Measurements from ENCODE around the gene PCP4L1.

The PCP4L1 gene

GRCh38 chr1:161218301-161219077 lies 40.1 kb upstream of the PCP4L1 start:
- ATAC-seq (ENCODE audit: insufficient read depth, low read depth) (no peak), DNase-seq (no peak)
- Histone ChIP-seq H3K4me3 (ENCODE audit: low read depth in 1 of 2, low read length in 2 of 2) (no peak overlapping the region), H3K9me3 (ENCODE audit: insufficient read depth, low read length, severe bottlenecking) (no peaks in the 10 kb centered on the region), H3K4me2 (ENCODE audit: insufficient read depth, low read length) (no peak overlapping the region), H3K79me2 (ENCODE audit: insufficient read depth, low read length) (no peaks in the 10 kb centered on the region), H3K4me1 (ENCODE audit: insufficient read depth, low read length) (no peaks in the 10 kb centered on the region), H4K20me1 (ENCODE audit: insufficient read depth, low read length) (no peaks in the 10 kb centered on the region), H2AFZ (ENCODE audit: low read depth, low read length) (peak overlapping the region; percentile 31; the same call in 1 of the 2 replicates), H3K27ac (ENCODE audit: low read length) (no peak overlapping the region), H3K36me3 (ENCODE audit: insufficient read depth, low read length) (peaks cover 15% of the 10 kb centered on the region), H3K27me3 (ENCODE audit: insufficient read depth, low read length, poor library complexity) (no peaks in the 10 kb centered on the region), H3K9ac (ENCODE audit: low read depth, low read length) (no peak overlapping the region)
- no peak for TF ChIP-seq CTCF (IDR thresholded peaks at IDR 0.05; ENCODE audit: borderline replicate concordance, extremely low read depth, low read length, poor library complexity, severe bottlenecking)
- TF ChIP-seq EZH2 (IDR thresholded peaks at IDR 0.05; ENCODE audit: borderline replicate concordance, low read depth, low read length, severe bottlenecking): no peak

- Histone ChIP-seq H3K9ac (ENCODE audit: low read depth, low read length) (no peak overlapping the region), H3K4me1 (ENCODE audit: insufficient read depth, low read length) (no peaks in the 10 kb centered on the region), H3K4me3 (ENCODE audit: low read depth in 1 of 2, low read length in 2 of 2) (no peak overlapping the region), H2AFZ (ENCODE audit: low read depth, low read length) (no peak overlapping the region), H3K27me3 (ENCODE audit: insufficient read depth, low read length, poor library complexity) (no peaks in the 10 kb centered on the region), H3K9me3 (ENCODE audit: insufficient read depth, low read length, severe bottlenecking) (no peaks in the 10 kb centered on the region), H3K4me2 (ENCODE audit: insufficient read depth, low read length) (no peak overlapping the region), H3K79me2 (ENCODE audit: insufficient read depth, low read length) (no peaks in the 10 kb centered on the region), H3K36me3 (ENCODE audit: insufficient read depth, low read length) (peaks cover 7% of the 10 kb centered on the region; the same call in 1 of the 2 replicates), H3K27ac (ENCODE audit: low read length) (no peak overlapping the region), H4K20me1 (ENCODE audit: insufficient read depth, low read length) (no peaks in the 10 kb centered on the region)
- no peak for DNase-seq
- no peak for ATAC-seq (ENCODE audit: insufficient read depth, low read depth)
- no peak for TF ChIP-seq EZH2 (IDR thresholded peaks at IDR 0.05; ENCODE audit: borderline replicate concordance, low read depth, low read length, severe bottlenecking)
- no peak for TF ChIP-seq CTCF (IDR thresholded peaks at IDR 0.05; ENCODE audit: borderline replicate concordance, extremely low read depth, low read length, poor library complexity, severe bottlenecking)
Measured at GRCh38 chr1:161219078-161219892, 39.3 kb upstream of the PCP4L1 start.

DNA sequence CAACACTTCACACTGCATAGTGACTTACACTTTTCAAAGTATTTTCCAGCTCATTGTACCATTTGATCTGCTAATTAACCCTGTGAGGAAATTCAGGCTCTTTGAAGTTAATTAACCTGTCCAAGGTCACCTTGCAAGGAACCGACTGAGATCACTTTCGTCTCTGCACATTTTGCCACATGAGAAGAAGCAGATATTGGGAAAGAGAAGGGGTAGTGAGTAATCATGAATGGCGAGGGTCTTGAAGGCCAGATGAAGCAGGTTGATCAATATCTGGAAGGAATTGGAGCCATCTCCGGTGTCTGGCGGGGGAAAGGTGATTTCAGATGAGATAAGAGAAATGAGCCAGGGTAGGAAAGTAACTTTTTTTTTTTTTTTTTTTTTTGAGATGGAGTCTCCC lies 38.5 kb upstream of the PCP4L1 start:
- Histone ChIP-seq H3K27me3 (ENCODE audit: insufficient read depth, low read length, poor library complexity) (no peaks in the 10 kb centered on the region), H4K20me1 (ENCODE audit: insufficient read depth, low read length) (no peaks in the 10 kb centered on the region), H3K27ac (ENCODE audit: low read length) (no peak overlapping the region), H3K4me2 (ENCODE audit: insufficient read depth, low read length) (no peak overlapping the region), H3K79me2 (ENCODE audit: insufficient read depth, low read length) (no peaks in the 10 kb centered on the region), H3K9me3 (ENCODE audit: insufficient read depth, low read length, severe bottlenecking) (no peaks in the 10 kb centered on the region), H2AFZ (ENCODE audit: low read depth, low read length) (no peak overlapping the region), H3K36me3 (ENCODE audit: insufficient read depth, low read length) (peaks cover 2% of the 10 kb centered on the region; the same call in 1 of the 2 replicates), H3K9ac (ENCODE audit: low read depth, low read length) (no peak overlapping the region), H3K4me1 (ENCODE audit: insufficient read depth, low read length) (peaks cover 2% of the 10 kb centered on the region), H3K4me3 (ENCODE audit: low read depth in 1 of 2, low read length in 2 of 2) (no peak overlapping the region)
- DNase-seq (no peak), ATAC-seq (ENCODE audit: insufficient read depth, low read depth) (no peak)
- no peak for TF ChIP-seq EZH2 (IDR thresholded peaks at IDR 0.05; ENCODE audit: borderline replicate concordance, low read depth, low read length, severe bottlenecking)
- no peak for TF ChIP-seq CTCF (IDR thresholded peaks at IDR 0.05; ENCODE audit: borderline replicate concordance, extremely low read depth, low read length, poor library complexity, severe bottlenecking)
